ENCODE data around the gene GRID2. TPM values are rescaled to one million over a fixed set of nuclear protein-coding genes. Genes with fewer than 3 reads are reported as not detected.

GRID2 gene
- polyA plus RNA-seq, 3 donors from 2014 or later, result not detected

DNA sequence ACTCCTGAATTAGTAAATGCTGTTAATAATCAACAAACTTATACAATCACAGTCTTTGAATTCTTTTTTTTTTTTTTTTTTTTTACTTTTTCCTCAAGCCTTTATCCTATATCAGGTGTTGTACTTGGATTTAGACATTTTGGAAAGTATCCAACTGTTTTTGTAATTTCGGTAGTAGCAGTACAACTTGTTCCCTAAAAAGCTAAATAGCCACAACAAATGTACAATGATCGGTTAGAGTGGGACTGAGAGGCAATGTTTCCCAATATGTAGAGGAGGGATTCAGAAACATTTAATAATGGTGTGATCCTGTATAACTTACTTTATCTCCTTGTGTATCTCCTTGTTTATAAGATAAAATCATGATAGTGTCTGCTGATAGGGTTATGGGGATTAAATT lies 343.1 kb downstream of the GRID2 start:
- DNase-seq, result no peak
- Mint-ChIP-seq H3K36me3 (no peaks in the 10 kb centered on the region), H3K4me3 (no peak overlapping the region), H3K9me3 (peaks cover 5 to 44% (median 26%) of the 10 kb centered on the region in 6 donors), H3K4me1 (no peaks in the 10 kb centered on the region), H3K27me3 (ENCODE audit: low read depth in 3 of 3) (no peaks in the 10 kb centered on the region), H3K27ac (no peak overlapping the region)

DNA sequence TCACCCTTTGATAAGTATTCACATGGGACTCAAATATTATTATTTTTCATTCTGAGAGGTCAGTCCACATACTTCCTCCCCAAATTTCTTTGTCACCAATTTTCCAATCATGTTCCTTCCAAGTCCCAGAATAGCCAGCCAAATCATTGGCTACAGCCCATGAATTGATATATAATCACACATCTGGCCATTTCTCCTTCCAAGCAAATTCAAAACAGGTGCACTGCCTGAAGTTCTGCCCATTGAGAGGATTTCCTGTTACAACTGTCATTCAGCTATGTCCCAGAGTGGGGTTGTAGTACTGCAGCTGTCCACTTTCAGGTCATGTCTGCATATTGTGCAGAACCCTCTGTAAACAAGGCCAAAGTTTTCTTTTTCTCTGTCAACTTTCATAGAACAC lies 347.8 kb downstream of the GRID2 start:
- DNase-seq, result no peak
- H3K9me3 Mint-ChIP-seq, result peaks cover 8 to 45% (median 25%) of the 10 kb centered on the region in 6 donors
- no peak overlapping the region for H3K4me3 Mint-ChIP-seq
- H3K36me3 Mint-ChIP-seq, result no peaks in the 10 kb centered on the region
- H3K4me1 Mint-ChIP-seq, result no peaks in the 10 kb centered on the region
- H3K27ac Mint-ChIP-seq, result no peak overlapping the region
- H3K27me3 Mint-ChIP-seq (ENCODE audit: low read depth in 3 of 3), result no peaks in the 10 kb centered on the region

DNA sequence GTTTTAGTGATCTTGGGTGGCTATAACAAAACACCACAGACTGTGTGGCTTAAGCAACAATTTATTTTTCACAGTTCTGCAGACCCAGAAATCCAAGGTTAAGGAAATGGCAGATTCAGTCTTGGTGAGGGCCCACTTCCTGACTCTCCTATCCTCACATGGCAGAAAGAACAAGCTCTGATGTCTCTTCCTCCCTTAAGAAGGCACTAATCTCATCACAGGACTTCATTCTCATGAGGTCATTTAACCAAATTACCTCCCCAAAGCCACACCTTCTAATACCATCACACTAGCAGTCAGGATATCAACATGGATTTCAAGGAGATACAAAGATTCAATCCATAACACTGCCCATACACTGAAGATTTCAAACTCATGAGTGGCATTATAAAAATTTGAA lies 350.3 kb downstream of the GRID2 start:
- Mint-ChIP-seq H3K36me3 (no peaks in the 10 kb centered on the region), H3K4me1 (no peaks in the 10 kb centered on the region), H3K27me3 (ENCODE audit: low read depth in 3 of 3) (no peaks in the 10 kb centered on the region), H3K9me3 (peaks cover 8 to 43% (median 21%) of the 10 kb centered on the region in 6 donors), H3K4me3 (no peak overlapping the region), H3K27ac (no peak overlapping the region)
- no peak for DNase-seq

DNA sequence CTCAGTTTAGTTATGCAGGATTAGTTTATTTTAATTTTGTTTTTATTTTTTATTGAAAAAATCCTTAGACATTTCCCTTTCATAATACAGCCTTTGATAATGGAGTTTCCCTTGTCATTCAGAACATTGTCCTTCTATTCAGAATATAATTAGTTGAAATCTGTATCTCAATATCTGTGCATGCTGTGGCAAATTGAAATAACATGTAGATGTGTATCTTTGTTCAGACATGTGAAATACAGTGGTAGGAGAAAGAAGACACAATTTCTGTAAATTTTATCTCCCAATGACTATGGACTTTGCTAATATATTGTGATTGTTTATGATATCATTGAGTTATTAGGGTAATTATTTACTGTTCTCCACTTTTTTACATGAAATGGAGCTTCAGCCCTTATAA lies 353.9 kb downstream of the GRID2 start:
- no peak overlapping the region for H3K27ac Mint-ChIP-seq
- H3K4me1 Mint-ChIP-seq, result no peaks in the 10 kb centered on the region
- no peak for DNase-seq
- H3K9me3 Mint-ChIP-seq, result peaks cover 4 to 39% (median 12%) of the 10 kb centered on the region in 6 donors
- no peaks in the 10 kb centered on the region for H3K36me3 Mint-ChIP-seq
- peaks cover 0 to 2% (median 0%) of the 10 kb centered on the region in 3 donors for H3K27me3 Mint-ChIP-seq (ENCODE audit: low read depth in 3 of 3)
- no peak overlapping the region for H3K4me3 Mint-ChIP-seq

DNA sequence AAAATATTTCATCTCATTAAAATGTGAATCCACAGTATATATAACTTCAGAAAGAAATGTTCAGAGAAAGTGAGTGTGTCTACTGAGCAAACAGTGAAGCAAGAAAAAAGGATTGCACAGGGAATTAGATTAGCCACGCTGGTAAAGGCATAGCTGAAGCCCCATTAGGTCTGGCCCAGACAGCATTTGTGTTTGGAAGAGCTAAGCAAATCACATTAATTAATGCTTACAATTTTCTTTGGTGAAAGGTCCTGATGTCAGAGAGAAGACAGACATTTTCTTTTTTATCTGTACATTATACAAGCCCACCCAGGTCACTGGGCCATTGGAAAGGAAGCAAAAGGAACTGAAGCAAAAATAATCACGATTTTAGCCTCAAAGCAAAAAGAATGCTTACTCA lies 354.6 kb downstream of the GRID2 start:
- no peaks in the 10 kb centered on the region for H3K4me1 Mint-ChIP-seq
- peaks cover 0 to 2% (median 0%) of the 10 kb centered on the region in 3 donors for H3K27me3 Mint-ChIP-seq (ENCODE audit: low read depth in 3 of 3)
- peaks cover 4 to 38% (median 12%) of the 10 kb centered on the region in 6 donors for H3K9me3 Mint-ChIP-seq
- no peaks in the 10 kb centered on the region for H3K36me3 Mint-ChIP-seq
- DNase-seq, result no peak
- H3K4me3 Mint-ChIP-seq, result no peak overlapping the region
- H3K27ac Mint-ChIP-seq, result no peak overlapping the region

DNA sequence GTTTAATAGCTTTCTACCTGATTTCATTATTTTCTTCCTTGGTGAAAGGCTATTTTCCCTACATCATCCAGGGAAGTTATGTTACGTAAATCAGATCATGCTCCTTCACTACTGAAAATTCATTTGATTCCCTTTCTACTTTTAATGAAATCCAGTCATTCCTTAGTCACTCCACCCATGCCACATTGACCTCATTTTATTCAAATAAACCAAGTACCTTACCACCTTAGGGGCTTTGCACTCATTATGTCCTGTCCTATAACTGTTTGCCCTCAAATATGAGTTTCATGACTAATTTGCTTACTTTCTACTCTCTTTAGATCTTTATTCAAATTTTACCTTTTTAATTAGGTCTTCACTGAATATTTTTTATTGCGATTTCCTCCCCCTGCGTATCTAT lies 374.0 kb downstream of the GRID2 start:
- Mint-ChIP-seq H3K36me3 (no peaks in the 10 kb centered on the region), H3K4me3 (no peak overlapping the region), H3K9me3 (peaks cover 9 to 44% (median 30%) of the 10 kb centered on the region in 6 donors), H3K27me3 (ENCODE audit: low read depth in 3 of 3) (peaks cover 0 to 2% (median 0%) of the 10 kb centered on the region in 3 donors), H3K27ac (no peak overlapping the region), H3K4me1 (no peaks in the 10 kb centered on the region)
- no peak for DNase-seq

DNA sequence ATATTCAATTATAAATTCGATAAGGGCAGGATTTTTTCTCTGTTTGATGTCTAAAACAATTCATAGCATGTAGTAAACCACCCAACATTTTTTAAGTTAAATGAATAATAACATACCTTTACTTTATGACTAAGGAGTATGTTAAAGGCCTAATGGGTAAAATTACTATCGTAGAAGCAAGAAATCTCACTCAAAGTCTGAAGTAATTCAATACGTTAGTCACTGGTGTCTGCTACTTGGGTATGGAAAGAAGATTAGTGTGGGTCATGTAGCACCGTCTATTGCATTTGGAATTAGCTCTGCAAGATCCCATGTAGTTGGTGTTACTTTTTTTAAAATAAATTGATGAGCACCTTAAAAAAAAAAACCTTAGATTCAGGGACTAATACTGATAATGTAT lies 374.5 kb downstream of the GRID2 start:
- Mint-ChIP-seq H3K4me1 (no peaks in the 10 kb centered on the region), H3K27me3 (ENCODE audit: low read depth in 3 of 3) (peaks cover 0 to 2% (median 0%) of the 10 kb centered on the region in 3 donors), H3K9me3 (peaks cover 9 to 44% (median 31%) of the 10 kb centered on the region in 6 donors), H3K27ac (no peak overlapping the region), H3K4me3 (no peak overlapping the region), H3K36me3 (no peaks in the 10 kb centered on the region)
- no peak for DNase-seq

DNA sequence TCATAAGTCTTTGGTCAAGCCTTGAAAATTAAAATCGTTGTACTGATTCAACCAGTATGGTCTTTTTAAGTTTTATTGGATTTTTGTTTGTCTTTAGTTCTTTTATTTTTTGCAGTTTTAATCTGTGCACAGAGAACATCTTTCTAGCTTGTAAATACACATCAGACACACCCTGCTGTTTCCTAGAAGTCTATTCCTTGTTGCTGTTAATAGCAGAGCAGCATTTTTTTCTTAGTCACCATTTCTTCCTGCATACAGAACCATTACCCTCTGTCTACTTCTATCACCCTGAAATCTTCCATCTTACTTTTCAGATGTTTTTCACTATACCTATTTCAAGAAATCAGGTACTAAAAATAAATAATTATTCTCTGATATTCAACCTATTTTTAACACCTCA lies 375.4 kb downstream of the GRID2 start:
- no peak for DNase-seq
- no peak overlapping the region for H3K27ac Mint-ChIP-seq
- peaks cover 0 to 2% (median 0%) of the 10 kb centered on the region in 3 donors for H3K27me3 Mint-ChIP-seq (ENCODE audit: low read depth in 3 of 3)
- H3K4me3 Mint-ChIP-seq, result no peak overlapping the region
- no peaks in the 10 kb centered on the region for H3K36me3 Mint-ChIP-seq
- H3K9me3 Mint-ChIP-seq, result peaks cover 9 to 45% (median 30%) of the 10 kb centered on the region in 6 donors
- H3K4me1 Mint-ChIP-seq, result no peaks in the 10 kb centered on the region

DNA sequence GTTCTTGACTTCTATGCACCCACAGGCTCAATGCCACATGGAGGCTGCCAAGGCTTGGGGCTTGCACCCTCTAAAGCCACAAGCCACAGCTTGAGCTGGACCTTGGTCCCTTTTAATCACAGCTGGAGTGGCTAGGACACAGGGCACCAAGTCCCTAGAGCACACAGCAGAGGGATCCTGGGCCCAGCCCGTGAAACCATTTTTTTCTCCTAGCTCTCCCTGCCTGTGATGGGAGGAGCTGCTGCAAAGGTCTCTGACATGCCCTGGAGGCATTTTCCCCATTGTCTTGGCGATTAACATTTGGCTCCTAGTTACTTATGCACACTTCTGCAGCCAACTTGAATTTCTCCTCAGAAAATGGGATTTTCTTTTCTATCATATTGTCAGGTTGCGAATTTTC lies 410.9 kb downstream of the GRID2 start:
- H3K4me1 Mint-ChIP-seq, result no peaks in the 10 kb centered on the region
- peaks cover 4 to 32% (median 11%) of the 10 kb centered on the region in 6 donors for H3K9me3 Mint-ChIP-seq
- no peak overlapping the region for H3K27ac Mint-ChIP-seq
- no peak overlapping the region for H3K4me3 Mint-ChIP-seq
- peaks cover 0 to 3% (median 0%) of the 10 kb centered on the region in 3 donors for H3K27me3 Mint-ChIP-seq (ENCODE audit: low read depth in 3 of 3)
- DNase-seq, result no peak
- no peaks in the 10 kb centered on the region for H3K36me3 Mint-ChIP-seq

DNA sequence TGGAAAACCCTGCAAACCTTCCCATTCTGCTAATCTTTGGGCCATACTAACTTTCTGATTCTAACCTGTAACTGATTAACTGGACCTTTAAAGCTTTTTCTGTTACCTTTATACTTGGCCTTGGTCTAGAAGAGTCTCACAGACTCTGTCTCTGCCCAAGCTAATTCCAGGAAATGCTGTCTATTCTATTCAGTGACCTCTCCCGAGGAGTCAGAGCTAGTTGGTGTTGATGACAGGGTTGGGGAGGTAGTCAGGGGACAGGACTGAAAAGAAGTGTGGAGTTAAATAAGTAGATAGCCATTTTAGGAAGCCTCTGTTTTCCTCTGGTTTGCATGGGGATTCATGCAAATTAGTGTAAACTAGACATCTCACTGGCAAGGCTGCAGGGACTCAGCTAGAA lies 429.5 kb downstream of the GRID2 start:
- Mint-ChIP-seq H3K4me1 (no peaks in the 10 kb centered on the region), H3K4me3 (no peak overlapping the region), H3K27me3 (ENCODE audit: low read depth in 3 of 3) (no peaks in the 10 kb centered on the region), H3K36me3 (no peaks in the 10 kb centered on the region), H3K27ac (no peak overlapping the region), H3K9me3 (peaks cover 3 to 39% (median 11%) of the 10 kb centered on the region in 6 donors)
- DNase-seq, result no peak

DNA sequence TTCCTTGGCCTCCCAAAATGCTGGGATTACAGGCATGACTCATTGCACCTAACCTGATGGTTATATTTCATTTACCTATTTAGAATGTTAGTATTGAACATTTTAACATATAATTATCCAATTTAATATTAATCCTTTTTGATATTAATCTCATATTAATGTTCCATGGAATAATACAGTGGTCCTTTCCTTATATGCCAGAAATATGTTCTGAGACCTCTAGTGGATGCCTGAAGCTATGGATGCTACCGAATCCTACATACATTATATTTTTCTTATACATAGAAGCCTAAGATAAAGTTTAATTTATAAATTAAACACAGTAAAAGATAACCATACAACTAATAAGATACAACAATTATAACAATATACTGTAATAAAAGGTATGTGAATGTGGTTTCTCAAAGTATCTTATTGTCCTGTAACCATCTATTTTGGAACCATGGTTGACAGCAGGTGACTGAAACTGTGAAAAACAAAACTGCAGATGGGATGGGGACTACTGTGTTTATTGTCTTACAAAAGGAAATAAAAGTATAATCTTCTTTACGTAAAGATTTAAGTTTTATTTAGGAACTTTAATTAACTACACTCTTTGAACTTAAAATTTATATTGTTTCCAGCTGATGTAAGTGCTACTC lies 431.4 kb downstream of the GRID2 start:
- no peak overlapping the region for H3K27ac Mint-ChIP-seq
- no peaks in the 10 kb centered on the region for H3K4me1 Mint-ChIP-seq
- DNase-seq, result no peak
- no peaks in the 10 kb centered on the region for H3K27me3 Mint-ChIP-seq (ENCODE audit: low read depth in 3 of 3)
- no peaks in the 10 kb centered on the region for H3K36me3 Mint-ChIP-seq
- H3K9me3 Mint-ChIP-seq, result peaks cover 3 to 46% (median 16%) of the 10 kb centered on the region in 6 donors
- no peak overlapping the region for H3K4me3 Mint-ChIP-seq

DNA sequence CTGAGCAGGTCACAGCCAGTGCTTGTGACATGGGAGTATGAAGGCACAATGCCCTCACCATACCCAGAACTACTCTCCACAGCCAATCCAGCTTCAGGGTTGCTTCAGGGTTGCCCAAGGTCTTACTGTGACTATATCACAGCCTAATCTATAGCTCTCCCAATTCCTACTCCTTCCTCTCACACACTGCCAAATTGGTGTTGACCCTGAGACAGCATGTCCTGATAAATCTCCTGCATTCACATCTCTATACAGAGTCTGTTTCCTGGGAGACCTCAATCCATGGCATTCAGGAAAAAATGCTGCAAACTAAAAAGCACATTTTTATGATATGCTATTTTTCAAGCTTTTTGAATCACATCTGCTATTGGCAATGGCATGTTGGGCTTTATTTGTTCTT lies 456.7 kb downstream of the GRID2 start:
- peaks cover 0 to 4% (median 0%) of the 10 kb centered on the region in 3 donors for H3K36me3 Mint-ChIP-seq
- DNase-seq, result no peak
- H3K27ac Mint-ChIP-seq, result no peak overlapping the region
- H3K9me3 Mint-ChIP-seq, result peaks cover 4 to 20% (median 14%) of the 10 kb centered on the region in 6 donors
- H3K4me3 Mint-ChIP-seq, result no peak overlapping the region
- no peaks in the 10 kb centered on the region for H3K27me3 Mint-ChIP-seq (ENCODE audit: low read depth in 3 of 3)
- no peaks in the 10 kb centered on the region for H3K4me1 Mint-ChIP-seq

DNA sequence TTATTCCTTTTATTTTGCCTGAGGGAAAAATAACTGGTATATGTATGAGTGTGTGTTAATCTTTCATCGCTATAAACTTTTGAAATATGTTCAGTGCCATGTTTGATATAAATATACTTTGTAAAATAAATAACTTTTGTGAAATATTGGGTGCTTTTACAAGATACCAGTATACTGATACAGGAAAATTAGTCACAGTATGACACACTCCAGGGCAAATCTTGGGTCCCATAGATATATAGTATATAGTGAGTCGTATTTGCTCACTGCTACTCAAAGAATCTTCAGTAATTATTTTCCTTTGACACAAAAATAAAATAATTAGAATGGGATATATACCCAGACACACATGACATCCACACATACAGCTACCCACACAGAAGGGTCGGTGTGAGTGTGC lies 472.3 kb downstream of the GRID2 start:
- no peaks in the 10 kb centered on the region for H3K27me3 Mint-ChIP-seq (ENCODE audit: low read depth in 3 of 3)
- no peak for DNase-seq
- H3K27ac Mint-ChIP-seq, result no peak overlapping the region
- H3K36me3 Mint-ChIP-seq, result peaks cover 0 to 3% (median 0%) of the 10 kb centered on the region in 3 donors
- no peak overlapping the region for H3K4me3 Mint-ChIP-seq
- no peaks in the 10 kb centered on the region for H3K4me1 Mint-ChIP-seq
- peaks cover 4 to 36% (median 19%) of the 10 kb centered on the region in 6 donors for H3K9me3 Mint-ChIP-seq

DNA sequence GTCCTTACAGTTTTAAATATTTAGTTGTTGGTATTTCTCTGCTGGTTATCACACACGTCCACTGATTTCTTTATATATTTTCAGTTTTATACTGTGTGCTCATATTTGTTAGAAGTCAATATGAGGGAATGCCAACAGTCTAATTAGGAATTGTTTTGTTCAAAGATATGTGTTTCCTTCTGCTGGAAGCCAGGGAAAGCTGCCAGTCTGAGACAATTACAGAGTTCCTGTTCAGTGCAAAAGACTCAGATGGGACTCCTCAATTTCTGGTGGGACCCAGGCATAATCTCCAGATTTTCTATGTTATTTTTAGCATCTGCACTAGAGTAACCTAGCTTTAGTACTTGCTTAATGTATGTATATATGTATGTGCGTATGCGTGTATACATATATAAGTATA lies 486.0 kb downstream of the GRID2 start:
- Mint-ChIP-seq H3K4me1 (no peaks in the 10 kb centered on the region), H3K36me3 (peaks cover 0 to 3% (median 0%) of the 10 kb centered on the region in 3 donors), H3K27me3 (ENCODE audit: low read depth in 3 of 3) (no peaks in the 10 kb centered on the region), H3K9me3 (peaks cover 5 to 37% (median 12%) of the 10 kb centered on the region in 6 donors), H3K4me3 (no peak overlapping the region), H3K27ac (no peak overlapping the region)
- no peak for DNase-seq

DNA sequence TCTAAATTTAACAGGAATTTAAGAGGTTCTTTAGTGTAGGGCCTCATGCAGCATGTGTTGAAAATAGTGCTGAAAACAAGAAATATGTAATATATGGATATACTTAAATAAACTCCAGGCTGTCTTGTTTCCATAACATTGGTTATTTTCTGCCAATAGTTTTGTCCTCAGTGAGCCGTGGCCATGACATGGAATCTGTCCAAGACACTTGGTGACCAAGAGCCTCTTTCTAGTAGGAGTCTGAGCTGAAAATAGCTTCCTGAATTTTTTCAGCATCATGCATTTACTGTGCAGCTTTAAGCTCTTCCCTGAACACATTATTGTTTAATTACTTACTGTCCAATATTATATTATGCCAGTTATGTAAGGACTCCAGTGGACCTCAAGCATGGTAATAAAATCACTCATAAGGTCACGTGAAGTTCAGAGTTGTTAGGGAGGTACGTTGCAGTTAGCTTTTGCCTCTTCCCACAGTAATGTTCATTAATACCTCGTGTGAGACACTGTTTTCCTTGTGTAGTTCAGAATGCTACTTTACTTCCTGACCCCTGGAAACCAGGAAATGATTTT lies 488.2 kb downstream of the GRID2 start:
- H3K4me3 Mint-ChIP-seq, result no peak overlapping the region
- H3K27me3 Mint-ChIP-seq (ENCODE audit: low read depth in 3 of 3), result no peaks in the 10 kb centered on the region
- H3K36me3 Mint-ChIP-seq, result peaks cover 0 to 3% (median 0%) of the 10 kb centered on the region in 3 donors
- H3K4me1 Mint-ChIP-seq, result no peaks in the 10 kb centered on the region
- DNase-seq, result no peak
- H3K27ac Mint-ChIP-seq, result no peak overlapping the region
- H3K9me3 Mint-ChIP-seq, result peaks cover 5 to 48% (median 18%) of the 10 kb centered on the region in 6 donors
